Fibroblast of pulmonary artery (primary cell): ENCODE measurements around the gene KRT79.

Experiments used
- DNase-seq: peaks from one replicate; pipeline ENCODE4 v3.0.0-alpha.2; 2010; ENCODE audit warnings: low read depth
- H3K4me3 ChIP-seq: replicated peaks from 2 replicates; pipeline ENCODE4 v1.5.1; 2011; ENCODE audit warnings: low read depth, mild to moderate bottlenecking, control low read depth, low read length, moderate library complexity
- CTCF ChIP-seq: IDR thresholded peaks from 2 replicates; pipeline ENCODE4 v1.5.1; 2011; ENCODE audit warnings: mild to moderate bottlenecking, control low read depth, low read length, inconsistent platforms; ENCODE audit errors: missing control alignments

Gene KRT79

GRCh38 chr12:52809166-52809565, 24.9 kb downstream of the KRT79 start:
- no peak overlapping the region for H3K4me3 ChIP-seq
- DNase-seq, result no peak
- TF ChIP-seq CTCF, result no peak

- H3K4me3 ChIP-seq, result no peak overlapping the region
- DNase-seq, result no peak
- TF ChIP-seq CTCF, result no peak
Measured at GRCh38 chr12:52808573-52809160, 25.4 kb downstream of the KRT79 start.

DNA sequence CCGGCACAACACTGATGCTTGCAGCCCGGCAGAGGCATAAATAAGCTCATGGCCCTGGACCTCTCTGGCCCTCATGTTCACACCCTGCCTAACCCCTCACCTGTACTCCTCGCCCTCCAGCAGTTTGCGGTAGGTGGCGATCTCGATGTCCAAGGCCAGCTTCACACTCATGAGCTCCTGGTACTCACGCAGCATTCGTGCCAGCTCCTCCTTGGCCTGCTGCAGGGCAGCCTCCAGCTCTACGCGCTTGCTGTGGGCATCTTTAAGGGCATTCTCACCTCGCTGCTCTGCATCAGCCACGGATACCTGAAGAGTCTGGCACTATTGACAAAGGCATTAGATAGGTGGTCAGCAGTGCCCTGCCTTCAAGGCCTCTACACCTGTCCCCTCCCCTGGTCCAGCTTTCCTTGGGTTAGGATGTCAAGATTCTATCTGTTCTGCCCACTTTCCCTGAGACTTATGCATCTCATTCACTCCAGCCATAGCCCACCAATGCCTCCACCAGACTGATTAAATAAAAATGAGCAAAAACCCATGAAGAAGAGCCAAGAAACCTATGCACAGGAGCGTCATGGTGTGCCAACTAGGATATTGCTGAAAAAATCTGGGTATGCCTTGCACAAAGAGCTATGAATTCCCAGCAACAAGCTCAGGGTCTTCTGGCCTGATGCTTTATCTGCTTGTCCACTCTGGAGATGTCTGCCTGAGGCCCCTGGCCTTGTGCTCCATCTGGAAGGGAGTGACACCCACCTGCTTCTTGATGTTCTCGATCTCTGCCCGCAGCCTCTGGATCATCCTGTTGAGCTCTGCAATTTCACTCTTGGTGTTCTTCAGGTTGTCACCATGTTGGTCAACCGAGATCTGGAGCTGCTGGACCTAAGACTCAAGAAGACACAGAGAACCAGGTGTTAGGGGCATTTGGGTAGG, 26.3 kb downstream of the KRT79 start:
- DNase-seq, result no peak
- H3K4me3 ChIP-seq, result no peak overlapping the region
- no peak for TF ChIP-seq CTCF

GRCh38 chr12:52806821-52807543, 27.1 kb downstream of the KRT79 start:
- no peak for DNase-seq
- no peak overlapping the region for H3K4me3 ChIP-seq
- TF ChIP-seq CTCF, result no peak

GRCh38 chr12:52806169-52806811, 27.8 kb downstream of the KRT79 start:
- no peak for DNase-seq
- no peak overlapping the region for H3K4me3 ChIP-seq
- no peak for TF ChIP-seq CTCF

- no peak overlapping the region for H3K4me3 ChIP-seq
- no peak for DNase-seq
- no peak for TF ChIP-seq CTCF
Measured at GRCh38 chr12:52805739-52806138, 28.4 kb downstream of the KRT79 start.
